GM21737 (cell line): ENCODE measurements around the gene STARD13.

Experiments used
- ATAC-seq: cut with Tn5 transposase; IDR thresholded peaks from one replicate; pipeline ENCODE4 v1.9.1; 2021; ENCODE audit warnings: mild to moderate bottlenecking, moderate library complexity; ENCODE audit not compliant: unreplicated experiment

Gene STARD13

DNA sequence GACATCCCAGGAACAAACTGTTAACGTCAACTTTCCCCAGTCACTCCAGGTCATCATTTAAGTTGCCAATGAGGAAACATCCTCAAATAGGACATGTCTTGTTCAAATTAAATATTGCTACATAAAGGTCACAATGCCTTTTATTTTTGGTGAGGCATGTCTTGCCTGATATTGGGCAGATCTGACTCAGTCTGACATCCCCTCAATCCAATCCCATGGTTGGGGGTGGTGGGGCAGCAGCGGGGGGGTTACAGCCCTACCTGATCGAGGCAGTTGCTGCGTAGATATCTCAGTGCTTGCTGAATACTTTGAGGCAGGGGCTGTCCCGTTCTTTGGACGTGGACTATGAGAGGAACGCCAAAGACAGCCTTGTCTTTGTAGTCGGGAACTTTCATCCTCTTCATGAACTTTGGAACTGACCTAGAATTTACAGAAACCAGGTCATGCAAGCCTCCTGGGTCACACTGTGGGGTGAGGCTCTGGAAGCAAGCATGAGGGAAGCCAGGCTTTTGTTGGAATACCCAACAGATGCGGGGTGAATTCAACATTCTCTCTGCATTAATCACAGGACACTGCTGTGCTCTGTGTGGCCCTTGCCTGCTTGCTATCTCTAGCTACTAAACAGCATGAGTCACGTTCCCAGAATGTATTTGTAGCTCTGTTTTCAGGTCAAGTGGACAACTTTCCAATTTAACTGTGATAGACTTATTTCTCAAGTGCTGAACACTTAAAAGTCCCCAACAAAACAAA is 159.6 kb downstream of the STARD13 start:
- no peak for ATAC-seq

DNA sequence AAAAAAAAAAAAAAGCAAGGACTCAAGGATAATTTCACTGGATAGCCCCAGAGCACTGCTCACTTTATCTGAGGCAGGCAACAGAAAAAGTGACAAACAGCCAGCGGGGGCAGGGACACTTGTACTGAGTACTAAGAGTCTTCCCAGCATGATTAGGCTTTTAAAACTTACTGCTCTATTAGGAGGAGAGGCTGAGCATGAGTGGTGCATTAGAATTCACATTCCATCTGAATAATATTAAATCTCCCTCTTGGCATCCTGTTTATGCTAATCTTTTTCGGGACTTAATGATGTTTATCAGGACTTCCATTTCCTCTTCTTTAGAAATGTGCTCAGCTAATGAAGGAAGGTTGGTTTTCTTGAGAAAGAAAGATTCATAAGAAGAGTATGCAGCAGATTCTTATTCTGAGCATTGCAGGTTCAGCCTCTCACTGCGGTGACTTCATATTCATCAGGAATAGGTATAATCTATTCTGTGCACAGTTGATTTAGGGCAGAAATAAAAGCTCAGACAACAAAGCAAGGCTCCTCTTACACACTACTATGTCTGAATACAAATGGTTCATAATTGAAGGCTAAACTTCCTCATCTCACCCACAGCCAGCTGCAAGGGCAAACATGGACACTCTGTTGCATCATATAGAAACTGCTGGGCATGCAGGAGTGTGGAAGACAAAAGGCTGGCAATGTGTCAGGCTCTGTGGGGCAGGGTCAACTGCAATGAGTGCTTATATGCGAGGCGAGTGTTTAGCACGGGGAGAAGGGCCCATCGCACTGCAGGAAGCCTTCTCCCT is 162.3 kb downstream of the STARD13 start:
- ATAC-seq, result no peak

DNA sequence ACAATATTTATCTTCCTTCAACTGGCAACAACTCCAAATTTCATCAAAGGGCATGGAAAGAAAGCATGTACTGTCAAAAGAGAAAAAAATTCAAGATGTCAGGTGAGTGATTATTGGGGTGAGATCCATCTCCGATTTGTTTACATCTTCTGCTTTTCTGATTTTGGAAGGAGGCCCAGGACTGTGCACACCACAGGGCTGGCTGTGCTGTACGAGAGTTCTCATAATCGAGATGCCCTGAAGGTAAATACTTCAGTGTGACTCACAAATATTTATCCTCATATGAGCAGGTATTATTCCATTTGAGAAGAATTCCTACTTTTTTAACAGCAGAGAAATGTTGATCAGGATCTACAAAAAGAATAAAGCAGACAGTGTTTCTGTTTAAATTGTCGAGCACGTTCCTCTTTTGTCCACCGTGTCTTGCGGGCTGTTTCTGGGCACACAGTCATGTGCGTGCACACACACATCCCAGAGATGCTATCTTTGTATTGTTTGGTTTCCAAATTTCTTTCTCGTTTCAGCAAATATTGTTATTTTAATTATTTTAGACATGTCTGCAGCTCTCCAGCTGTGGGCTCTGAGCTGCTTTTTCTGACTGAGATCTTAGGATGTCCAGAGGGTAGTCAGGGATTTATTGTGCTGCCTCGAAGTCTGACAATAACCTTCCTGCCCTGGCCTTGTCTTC is 165.6 kb downstream of the STARD13 start:
- no peak for ATAC-seq

DNA sequence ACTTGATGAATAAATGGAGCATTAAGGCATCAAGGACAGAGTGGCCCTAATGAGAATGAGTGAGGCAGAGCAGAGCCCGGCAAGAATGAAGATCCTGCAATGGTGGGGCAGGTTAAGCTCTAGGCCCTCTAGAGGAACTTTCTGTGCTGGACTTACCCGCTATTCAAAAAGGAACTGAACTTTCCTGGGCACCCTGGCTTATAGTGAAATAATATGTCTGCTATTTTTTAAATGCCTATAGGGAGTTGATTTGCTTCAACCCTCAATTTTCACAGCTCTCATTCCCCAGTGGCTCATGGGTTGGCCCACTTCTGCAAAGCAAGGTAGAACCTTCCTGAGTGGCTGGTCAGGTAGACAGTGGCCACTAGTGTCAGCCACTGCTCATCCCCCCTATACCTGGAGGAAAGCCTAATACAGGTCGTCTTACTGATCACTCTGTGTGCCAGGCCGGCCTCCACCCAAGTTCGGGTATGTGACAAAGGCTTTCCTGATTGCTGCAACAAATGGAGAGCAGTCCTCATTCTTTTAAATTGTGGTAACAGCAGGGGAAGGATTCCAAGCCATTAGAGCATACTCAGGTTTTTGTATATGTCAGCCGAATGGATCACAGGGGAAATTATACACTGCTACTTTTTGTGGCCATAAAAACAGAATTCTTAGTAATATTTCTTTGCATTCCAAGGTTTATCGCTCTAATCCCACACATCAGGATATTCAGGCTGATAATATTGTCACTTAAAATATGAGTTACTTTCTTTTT is 166.4 kb downstream of the STARD13 start:
- ATAC-seq, result no peak

DNA sequence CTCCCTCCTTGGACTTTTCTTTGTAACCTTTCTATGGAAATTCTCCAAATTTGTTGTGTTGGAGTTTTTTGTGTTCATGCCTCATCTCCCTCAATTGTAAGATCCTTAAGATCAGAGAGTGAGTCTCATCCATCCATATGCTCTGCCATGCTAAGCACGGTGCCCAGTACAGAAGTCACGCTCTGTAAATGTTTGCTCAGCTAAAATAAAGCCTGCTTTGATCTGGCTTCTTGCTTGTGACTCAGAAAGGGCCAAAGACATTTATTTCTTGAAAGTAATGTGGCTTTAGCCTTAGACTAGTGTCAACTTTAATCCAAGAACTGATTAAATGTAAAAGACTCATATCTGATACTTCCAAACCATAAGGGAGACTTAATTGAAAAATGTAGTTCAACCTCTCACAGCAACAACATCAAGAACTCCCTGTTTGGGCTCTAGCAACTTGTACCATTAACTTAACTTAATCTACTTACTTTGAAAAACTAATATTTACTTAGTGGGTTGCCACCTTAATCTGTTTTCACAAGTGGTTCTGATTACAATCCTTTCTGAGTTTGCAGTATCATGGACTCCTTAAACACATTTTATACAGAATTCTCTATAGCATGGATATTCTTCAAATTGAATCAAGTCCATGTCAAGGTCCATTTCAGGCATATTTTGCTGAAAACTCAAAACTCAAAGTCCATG is 169.1 kb downstream of the STARD13 start:
- ATAC-seq, result no peak

DNA sequence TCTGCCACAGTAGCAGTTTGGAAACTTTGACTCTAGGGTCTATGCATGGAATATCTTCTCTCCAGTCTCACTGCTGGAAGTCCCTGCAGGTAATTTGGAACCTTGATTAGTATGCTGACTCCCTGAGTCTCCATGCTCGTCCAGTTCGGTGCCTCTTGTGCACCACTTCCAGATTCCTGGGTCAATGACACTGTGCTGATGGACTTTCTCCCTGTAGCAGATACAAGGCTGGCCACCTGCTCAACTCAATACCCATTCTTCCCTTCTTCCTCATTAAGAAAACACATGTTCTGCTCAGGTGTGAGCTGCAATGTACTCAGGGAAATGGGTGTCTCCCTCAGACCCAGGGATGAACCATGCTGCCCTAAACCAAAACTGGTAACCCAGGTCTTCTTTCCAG is 170.3 kb downstream of the STARD13 start:
- no peak for ATAC-seq

DNA sequence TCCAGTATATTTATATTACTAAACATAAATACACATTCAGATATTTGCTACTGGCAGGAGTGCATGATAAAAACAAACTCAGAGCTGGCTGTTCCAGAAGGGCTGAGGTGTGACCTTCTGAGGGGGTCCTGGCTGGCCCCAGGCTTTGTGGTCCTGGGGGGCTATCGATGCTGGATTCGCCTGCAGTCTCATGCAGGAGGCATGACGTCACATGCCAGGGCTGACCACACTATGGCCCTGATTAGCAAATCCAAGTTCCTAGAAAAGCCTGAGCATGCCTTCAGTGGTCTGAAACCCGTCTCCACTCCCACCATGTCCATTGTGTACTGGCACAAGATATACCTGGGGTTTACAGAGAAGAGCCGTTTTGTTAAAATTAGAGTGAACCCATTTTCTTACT is 171.4 kb downstream of the STARD13 start:
- ATAC-seq, result no peak

DNA sequence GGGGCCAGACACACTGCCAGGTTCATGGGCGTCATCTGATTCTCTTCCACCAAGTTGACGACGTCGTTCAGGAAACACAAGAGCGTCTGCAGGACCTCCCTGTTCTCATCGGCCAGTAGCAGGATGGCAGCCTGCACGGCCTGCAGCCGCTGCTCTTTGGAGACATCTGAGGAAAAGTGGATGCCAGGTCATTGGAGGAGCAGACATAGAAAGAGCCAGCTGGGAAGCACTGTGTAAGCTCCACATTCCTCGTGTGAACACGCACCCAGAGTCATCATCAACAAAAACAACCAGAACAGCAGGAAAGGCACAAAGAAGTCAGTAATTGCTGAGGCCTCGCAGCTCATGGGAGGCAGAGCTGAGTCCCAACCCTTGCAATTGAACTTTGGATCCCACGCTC is 172.8 kb downstream of the STARD13 start:
- no peak for ATAC-seq

DNA sequence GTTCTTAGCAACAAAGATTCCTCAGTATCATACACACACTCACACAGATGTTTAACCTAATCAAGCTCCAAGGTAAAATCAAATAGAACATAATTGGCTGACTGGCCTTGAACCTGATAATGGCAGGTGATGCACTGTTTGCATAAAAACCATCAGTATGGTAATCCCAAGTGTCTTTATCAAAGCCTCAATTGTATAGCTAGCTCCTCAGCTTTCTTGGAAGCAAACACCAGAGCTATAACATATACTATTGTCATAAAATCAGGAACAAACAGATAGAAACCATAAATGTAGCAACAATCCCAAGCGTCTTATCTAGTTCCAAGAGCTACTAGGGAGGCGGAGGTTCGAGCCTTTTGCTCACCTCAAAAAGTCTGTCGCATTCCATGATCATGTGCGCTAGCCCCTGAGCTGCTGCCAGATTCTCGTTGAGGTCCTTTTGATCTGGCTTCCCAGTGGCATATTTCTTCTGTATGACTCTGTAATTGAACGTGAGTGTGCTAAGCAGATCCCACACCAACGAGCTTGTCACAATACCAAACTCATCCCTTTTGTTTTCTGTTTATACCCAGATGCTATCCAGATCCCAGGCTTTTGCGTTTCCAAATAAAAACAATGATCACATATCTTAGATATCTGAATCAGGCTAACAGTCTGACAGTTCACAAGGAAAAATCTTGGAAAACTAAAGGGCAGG is 174.0 kb downstream of the STARD13 start:
- ATAC-seq, result peak; percentile 26

DNA sequence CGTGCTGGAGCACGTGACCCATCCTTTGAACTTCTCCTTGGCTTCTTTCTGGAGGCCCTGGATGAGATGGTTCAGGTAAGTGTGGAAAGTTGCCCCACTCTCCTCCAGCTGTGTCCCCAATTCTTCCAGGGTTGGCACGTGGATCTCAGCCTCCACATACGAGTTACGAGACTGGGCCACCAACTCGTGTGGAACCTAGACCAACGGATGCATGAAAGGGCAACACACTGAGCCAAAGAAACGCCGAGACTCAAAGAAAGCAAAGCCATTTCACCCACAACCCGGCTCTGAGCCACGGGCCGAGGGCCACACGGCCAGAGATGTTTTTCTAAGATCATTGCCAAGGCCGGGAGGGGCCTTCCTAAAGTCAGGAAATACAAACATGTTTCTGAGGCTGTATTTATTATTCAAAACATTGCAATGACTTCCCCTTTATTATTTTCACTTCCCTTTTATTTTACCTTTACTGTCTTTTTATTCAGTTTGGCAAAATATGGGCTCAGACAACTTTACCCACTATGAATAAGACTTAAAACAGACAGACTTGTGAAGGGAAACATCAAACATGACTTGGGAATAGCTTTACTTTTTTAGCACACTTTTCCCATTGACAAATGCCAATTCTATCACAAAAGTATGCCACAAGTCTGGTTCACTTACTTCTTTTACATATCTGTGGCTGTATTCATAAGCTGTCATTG is 174.7 kb downstream of the STARD13 start:
- peak; percentile 41 for ATAC-seq

DNA sequence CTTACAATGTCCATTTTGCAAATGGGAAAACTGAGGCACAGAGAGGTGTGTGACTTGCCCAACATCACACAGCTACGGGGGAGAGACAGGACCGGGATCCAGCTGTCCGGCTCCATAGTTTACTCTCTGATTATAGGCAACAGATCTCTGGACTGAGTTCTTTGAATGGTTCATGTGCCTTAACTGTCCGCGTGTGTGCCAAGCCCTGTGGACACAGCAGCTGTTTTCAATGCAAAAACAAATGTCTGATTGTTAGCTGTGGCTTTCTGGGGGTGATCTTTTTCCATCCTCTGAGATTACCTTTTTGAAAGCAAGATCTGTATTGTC is 175.2 kb downstream of the STARD13 start:
- ATAC-seq, result no peak

DNA sequence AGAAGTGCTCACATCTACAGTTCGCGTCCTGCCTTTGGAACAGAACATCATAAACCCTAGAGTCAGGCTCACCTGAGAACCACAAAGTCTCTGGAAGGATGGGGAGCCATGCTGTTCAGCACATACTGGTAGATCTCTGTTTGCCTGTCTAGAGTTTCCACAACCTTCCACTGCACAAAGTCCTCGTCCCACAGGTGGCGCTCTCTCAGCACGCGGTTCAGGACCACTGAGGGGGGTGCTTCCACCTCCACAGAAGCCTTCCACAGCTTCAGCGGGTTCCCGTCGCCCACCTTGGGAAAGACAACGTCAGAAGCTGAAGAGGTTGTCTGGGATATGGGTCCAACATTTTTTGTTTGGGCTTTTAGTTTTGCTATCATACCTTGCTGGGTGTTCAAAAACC is 175.8 kb downstream of the STARD13 start:
- no peak for ATAC-seq

DNA sequence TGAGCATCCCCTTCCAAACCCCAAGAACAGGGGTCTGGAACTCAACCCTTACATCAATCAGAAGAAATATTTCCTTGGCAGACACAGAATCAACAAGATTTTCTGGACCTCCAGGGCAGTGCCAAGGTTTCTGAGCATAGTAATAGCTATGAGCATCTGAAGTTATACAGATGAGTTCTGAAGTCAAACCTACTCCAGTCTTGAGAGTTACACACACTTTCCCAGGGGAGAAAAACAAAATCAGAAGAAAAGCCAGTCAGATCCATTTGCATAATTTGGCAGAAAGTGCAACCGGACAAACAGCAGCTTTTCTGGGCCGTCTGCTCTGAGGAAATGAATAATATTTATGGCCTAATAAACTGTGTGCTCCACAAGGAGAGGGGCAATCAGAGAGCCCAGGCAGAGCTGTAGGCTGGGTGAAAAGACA is 176.3 kb downstream of the STARD13 start:
- no peak for ATAC-seq

DNA sequence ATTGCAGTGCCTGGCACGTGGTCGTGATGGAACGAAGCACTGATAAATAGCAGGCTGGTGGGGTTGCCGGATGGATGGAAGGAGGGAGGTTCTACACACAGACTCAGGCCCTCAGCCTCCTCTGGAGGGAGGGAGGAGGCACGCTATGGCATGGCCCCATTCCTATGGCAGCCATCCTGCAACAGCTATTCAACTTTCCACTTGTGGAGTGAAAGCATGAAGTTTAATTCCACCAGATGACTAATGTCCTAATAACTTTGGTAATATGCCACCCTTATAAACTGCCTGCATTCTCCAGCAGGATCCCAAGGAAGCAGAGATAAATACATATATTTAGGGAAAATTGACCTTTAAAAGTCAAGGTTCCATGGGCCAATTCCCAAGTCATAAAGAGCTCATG is 176.9 kb downstream of the STARD13 start:
- no peak for ATAC-seq

DNA sequence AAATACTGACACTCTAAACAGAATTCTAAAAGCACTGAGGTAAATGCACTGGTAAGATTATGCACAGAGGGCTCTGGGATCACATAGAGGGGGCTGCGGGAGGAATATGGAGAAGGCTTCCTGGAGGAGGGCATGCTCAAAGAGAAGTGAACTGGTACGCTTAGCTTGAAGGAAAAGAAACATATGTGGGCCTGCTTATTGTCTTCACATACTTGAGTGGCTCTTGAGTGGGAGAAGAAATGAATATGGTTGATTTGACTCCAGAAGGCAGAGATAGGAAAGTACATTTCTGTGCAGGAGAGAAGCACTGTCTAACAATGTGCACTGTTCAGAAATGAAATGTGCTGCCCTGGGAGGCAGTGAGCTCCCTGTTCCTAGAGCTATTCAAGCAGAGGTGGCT is 178.2 kb downstream of the STARD13 start:
- no peak for ATAC-seq

DNA sequence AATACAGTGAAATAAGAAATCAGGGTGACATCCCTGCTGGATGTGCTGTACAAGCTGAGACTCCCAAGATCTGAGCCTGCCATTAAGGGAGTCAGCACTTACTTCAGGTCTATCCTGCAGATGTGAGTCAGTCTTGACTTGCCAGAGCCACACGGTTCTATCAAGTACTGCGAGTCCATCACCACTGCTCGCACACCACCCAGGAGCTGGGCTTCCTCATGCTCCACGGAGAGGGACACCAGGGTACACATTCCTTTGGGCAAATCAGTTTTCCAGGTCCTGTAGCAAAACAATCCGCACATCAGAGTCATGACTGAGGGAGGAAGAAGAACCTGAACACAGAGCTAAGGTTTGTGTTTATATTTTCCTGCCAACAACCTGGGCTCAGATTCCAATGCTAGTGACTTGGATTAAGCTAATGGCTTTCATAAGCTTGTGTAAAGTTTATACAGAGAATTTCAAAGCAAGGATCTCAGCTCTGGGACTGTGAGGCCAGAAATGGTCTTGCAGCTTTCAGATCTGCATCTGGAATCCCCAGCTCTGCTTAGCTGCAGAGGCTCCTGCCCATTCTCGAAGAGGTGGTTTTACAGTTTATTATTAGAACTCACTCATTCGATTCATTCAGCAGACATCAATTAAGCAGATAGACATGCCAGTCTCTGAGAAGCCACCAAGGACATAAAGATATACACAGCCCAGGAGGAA is 178.7 kb downstream of the STARD13 start:
- ATAC-seq, result no peak

DNA sequence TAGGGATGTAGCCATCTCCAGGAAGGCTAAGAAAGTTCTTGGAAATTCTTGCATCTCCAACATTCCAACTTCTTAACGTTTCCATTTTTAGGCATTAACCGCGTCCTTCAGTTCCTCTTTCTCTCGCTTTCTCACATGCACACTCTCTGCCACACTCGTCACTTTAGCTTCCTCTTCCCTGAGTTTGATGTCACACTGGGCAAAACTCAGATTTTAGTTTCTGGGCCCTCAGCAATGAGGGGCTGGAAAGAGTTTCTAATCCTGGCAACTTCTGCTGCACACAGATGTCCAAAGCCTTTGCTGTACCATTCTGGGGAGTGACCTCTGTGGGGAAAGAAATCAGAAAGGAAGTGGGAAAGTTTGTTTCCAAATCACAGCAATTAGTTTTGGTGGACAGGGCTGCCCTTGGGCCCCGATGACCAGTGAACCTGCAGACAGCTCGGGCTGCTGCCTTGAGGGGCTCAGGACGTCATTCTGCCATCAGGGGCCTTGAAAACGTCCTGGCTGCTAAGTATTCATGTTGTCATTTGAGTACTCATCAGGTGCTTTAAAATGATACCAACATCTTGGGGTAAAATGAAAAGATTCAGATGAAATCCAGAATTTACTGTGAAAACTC is 180.1 kb downstream of the STARD13 start:
- no peak for ATAC-seq

DNA sequence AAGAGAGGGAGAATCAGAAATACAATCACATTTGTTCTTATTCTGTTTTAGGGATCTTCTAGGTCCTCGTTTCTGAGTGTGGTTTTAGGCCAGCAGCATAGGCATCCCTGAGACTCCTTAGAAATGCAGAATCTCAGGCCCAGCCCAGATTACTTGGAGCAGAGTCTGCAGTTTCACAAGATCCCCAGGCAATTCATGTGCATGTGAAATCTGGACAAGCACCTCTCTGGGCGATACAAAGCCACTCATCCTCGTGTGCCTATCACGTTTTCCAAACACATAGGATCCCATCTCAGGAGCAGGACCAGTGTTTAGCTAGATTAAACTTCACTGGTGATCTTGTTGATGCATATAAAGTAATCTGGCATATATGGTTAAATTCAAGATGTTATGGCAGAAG is 182.1 kb downstream of the STARD13 start:
- ATAC-seq, result no peak
